NCI-H187 (cell line): Measurements from ENCODE around the gene CACNA1B.
"Not testable (repeated sequence)": the region's sequence is repeated elsewhere in the genome, so short reads cannot be mapped to it uniquely, and the experiment has no call there.

ENCODE experiments used
- DNase-seq, 2 experiments: peaks; one replicate each; lab custom pipeline; 2025; lab: John Stamatoyannopoulos, UW

CACNA1B gene

GRCh38 chr9:138015021-138015829 is 137.6 kb downstream of the CACNA1B start:
- DNase-seq, result no peak

DNA sequence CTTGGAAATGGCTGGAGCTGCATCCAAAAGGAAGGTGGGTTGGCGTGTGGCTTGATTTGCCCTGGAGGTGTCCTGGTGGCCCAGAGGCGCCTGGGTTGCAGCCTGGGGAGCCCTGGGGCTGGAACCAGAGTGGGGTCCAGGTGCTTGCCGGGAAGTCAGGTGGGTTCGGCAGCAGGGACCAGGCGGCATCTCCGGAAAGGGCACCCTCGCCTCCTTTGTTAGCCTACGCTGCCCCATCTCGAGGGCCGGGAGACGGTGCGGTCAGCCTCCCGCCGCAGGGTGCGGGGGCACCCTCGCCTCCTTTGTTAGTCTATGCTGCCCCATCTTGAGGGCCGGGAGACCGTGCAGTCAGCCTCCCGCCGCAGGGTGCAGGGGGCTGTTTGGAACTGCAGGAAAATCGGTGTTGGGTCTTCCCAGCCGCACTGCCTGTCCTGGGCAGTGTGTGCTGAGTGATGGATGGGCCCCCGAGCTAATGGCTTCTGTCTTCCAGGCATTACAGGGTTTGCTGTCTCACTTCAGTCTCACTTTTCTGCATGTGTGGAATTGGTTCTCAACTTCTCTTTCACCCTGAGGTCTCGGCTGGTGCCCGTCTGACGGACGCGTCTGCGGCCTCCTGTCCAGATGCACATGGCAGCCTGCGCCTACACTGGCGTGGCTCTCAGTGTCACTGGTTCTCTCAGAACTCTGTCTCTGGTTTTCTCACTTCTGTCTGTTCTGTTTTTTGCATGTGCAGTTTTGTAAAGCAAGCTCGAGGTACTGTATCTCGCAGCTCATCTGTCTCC is 139.0 kb downstream of the CACNA1B start:
- no peak for DNase-seq

DNA sequence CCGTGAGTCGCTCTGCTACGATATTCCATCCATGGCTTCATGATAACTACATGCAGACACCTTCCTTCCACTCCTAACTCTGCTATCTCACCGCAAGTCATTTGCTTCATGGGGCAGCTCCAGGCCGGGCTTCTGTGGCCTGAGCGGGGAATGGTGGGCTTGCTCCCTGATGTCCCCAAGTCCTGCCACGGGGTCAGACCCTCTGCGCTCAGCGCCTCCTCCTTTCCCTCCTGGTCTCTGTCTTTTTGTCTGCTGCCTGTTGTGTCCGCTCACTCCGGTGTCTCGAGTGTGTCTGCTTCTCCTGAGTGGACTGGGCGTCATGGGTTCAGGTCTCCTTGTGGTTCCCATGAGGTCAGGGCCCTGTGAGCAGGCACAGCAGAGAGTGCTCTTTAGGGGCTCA is 139.6 kb downstream of the CACNA1B start:
- no peak for DNase-seq

DNA sequence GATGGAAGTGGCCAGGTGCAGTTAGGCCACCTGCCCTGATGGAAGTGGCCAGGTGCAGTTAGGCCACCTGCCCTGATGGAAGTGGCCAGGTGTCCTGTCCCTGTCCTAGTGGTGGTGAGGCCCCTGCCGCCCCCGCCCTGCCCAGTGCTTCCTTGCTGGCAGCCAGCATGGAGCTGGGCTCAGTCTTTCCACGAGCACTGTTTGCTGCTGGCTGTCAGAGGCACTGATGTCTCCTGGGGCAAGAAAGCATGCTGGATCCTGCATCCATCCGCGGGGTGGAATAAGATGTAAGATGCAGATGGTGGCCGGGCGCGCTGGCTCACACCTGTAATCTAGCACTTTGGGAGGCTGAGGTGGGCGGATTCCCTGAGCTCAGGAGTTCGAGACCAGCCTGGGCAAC is 141.9 kb downstream of the CACNA1B start:
- DNase-seq, result not testable (repeated sequence)

DNA sequence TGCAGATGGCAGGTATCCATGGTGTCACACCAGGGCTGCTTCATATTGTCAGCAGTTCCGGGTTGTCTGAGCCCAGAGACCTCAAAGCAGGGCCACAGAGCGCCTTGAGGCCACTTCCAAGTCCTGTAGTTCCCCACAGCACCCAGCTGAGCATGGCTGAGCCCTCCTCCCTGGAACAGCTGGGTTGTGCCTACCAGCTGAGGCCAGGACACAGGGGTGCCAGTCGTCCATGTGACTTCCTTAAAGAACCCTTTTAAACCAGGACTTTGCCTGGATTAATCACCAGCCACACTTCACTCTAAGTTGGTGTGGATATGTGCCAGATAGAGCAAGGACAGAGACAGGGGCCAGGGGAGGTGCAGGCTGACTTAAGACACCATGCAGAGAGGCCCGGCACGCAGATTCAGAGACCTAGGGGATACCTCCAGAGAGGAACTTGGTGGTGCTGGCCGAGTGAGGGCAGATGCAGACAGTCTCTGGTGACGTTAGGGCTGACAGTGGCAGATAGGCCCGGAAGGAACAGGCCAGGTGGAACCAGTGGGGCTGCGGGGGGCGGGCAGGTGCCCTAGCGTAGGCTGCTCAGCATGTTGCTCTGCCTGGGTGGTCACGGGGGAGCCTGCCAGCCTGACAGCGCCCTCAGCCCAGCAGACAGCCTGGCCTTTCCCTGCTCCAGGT is 142.7 kb downstream of the CACNA1B start:
- no peak for DNase-seq

DNA sequence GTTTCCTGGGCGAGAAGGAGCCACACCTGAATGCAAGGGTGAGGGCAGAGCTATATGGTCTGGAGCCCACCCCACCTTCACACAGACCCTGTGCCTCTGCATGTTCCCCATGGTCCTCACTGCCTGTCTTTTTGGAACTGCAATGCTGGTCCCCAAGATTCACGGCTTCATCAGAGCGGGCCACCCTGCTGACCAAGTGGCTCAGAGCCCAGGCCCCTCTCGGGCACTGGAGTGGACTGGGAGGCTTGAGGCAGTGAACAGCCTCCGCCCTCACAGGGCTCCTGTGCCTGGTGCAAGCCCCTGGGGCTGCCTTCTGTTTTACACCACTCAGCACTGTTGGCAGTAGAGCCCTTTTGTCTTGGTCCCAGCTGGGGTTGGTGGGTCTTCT is 143.2 kb downstream of the CACNA1B start:
- no peak for DNase-seq

DNA sequence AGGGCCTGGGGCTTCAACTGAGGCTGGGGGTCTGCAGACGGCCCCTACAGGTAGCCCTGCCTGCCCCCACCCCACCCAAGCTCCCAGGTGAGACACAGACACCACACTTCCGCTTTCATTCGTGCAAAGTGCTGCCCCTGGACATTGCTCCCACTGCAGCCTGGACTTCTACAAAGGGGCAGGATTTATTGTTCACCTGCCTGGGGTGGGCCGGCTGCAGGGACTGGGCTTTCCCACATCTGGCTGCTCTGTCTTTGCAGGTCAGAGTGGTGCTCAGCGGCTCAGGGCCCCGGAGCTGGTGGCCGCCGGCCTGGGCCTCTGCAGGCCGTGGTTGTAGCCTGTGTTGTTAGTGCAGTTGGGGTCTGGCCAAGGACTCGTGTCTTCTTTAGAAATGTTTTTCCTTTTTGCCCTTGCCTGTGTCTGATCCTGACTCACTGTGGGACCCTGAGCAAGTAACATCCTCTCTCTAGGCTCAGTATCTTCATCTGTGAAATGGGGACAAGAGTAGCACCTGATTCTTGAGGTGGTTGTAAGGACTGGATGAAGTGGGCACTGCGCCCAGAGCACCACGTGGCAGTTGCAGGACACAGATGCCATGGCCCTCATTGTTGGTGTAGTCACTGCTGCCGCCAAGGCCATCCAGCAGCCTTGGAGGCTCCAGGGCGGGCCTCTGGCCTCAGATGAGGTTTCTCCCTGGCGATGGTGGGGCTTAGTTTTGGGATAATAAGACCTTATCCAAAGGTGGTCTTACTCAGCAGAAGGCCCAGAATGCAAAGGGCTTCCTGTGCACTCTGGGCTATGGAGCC is 143.9 kb downstream of the CACNA1B start:
- no peak for DNase-seq

- no peak for DNase-seq
Observed at GRCh38 chr9:138022121-138022741, 144.6 kb downstream of the CACNA1B start.

DNA sequence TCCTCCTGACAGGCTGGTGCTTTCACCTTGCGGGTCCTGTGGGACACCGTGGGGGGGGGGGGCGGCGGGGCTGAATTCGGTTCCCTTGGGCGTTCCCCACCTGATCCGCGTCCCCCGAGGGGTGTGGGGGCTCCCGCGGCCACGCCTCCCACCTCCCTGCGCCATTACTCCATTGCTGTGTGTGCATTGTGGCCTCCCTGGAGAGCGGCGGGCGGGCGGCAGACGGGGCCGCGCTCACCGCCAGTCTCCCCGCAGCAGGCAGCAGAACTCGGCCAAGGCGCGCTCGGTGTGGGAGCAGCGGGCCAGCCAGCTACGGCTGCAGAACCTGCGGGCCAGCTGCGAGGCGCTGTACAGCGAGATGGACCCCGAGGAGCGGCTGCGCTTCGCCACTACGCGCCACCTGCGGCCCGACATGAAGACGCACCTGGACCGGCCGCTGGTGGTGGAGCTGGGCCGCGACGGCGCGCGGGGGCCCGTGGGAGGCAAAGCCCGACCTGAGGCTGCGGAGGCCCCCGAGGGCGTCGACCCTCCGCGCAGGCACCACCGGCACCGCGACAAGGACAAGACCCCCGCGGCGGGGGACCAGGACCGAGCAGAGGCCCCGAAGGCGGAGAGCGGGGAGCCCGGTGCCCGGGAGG is 145.3 kb downstream of the CACNA1B start:
- no peak for DNase-seq

DNA sequence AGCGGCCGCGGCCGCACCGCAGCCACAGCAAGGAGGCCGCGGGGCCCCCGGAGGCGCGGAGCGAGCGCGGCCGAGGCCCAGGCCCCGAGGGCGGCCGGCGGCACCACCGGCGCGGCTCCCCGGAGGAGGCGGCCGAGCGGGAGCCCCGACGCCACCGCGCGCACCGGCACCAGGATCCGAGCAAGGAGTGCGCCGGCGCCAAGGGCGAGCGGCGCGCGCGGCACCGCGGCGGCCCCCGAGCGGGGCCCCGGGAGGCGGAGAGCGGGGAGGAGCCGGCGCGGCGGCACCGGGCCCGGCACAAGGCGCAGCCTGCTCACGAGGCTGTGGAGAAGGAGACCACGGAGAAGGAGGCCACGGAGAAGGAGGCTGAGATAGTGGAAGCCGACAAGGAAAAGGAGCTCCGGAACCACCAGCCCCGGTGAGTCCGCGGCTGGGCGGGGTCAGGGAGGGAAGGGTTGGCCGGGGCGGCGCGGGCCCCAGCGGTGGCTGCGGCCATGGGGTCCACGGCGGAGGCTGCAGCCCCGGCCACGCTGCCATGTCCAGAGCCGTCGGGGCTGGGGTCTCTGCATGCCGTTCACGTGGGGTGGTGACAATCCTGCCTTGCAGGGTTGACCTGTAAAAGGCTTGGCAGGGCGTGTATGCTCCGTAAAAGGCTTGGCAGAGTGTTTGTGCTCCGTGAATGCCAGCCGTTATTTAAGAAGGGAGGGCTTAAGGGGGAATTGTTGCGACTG is 146.0 kb downstream of the CACNA1B start:
- no peak for DNase-seq

DNA sequence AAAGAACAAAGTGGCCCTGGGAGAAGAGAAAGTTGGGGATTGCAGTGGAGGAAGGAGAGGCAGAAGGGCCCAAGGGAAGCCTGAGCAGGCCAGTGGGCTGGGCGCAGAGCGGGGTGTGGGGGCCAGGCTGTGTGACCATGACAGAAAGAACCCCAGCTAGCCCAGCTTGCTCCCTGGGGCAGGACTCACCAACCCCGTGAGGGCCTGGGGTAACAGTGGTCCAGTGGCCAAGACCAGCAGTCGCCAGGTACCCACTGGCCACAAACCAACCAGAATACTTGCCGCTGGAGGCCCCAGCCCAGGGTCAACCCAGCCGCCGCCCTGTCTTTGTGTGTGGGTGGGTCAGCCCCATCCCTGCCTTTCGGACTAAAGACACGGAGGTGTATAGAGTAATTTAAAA is 146.5 kb downstream of the CACNA1B start:
- no peak for DNase-seq

DNA sequence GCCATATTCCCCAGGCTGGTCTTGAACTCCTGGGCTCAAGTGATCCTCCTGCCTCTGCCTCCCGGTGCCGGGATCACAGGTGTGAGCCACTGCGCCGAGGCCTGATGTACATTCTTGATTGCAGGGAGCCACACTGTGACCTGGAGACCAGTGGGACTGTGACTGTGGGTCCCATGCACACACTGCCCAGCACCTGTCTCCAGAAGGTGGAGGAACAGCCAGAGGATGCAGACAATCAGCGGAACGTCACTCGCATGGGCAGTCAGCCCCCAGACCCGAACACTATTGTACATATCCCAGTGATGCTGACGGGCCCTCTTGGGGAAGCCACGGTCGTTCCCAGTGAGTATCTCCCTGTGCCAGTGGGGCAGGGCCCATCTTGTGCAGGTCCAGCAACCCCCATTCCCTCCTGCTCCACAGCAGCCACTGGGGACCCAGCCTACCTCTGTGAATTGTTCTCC is 147.3 kb downstream of the CACNA1B start:
- DNase-seq, result no peak

- no peak for DNase-seq
Observed at GRCh38 chr9:138025417-138025816, 147.8 kb downstream of the CACNA1B start.

DNA sequence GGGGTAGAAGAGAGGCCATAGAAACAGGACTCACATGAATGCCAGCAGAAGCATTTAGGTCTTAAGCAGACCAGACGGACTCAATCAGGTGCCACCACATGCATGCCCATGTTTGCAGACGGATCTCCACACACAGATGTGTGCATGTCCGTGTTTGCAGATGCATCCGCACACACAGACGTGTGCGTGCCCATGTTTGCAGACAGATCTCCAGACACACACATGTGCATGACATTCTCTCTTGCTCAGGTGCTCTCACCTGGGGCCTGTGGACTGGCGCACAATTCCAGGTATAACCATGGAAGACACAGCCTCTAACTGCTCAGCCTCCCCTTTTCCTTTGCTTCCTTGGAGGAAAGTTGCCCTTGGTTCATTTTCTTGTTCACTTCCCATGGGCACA is 148.3 kb downstream of the CACNA1B start:
- no peak for DNase-seq

DNA sequence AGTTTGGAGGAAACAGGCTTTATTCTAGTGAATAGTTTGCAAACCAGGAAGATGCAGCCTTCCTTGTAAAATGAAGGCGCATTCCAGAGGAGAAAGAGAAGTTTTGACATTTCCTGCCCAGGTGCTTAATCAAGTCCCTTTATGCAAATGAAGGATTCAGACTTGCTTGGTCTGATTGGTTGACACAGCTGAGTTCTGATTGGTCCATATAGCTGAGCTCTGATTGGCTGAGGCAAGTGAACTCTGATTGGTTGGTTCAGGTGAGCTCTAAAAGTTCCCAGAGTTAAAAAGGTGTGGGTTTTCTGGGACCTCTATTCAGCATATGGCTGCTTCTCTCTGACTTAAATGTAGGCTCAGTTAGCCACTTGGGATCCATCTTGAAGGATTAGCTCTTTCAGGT is 151.0 kb downstream of the CACNA1B start:
- no peak for DNase-seq

- no peak for DNase-seq
Observed at GRCh38 chr9:138031186-138031585, 153.6 kb downstream of the CACNA1B start.

DNA sequence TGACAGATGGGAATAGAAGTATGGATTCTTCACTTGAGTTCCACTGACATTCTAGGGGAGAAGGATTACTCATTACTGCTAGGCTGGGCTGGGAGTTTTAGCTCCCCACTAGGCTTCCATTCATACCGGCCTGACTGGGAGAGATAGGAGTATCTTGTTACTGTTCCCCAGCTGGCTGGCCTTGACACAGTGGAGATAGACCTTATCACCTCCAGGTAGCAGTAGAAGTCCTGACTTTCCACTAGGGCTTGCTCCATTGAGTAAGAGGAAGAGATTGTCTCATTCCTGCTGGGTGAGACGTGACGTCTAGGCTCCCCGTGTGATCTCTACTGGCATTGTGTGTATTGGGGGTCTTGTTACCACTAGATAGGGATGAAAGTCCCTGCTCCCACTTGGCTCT is 156.4 kb downstream of the CACNA1B start:
- DNase-seq, result no peak

DNA sequence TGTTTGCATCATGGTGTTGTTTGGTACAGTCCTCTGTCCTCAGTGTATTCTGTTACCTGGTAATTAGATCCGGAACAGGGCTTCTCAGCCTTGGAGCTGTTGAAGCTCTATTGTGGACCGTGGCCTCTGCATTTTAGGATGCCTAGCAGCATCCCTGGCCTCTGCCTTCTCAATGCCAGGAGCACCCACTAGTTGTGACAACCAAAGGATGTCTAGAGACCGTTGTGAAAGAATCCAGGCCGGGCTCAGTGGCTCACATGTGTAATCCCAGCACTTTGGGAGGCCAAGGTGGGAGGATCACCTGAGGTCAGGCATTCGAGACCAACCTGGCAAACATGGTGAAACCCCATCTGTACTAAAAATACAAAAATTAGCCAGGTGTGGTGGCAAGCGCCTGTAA is 159.6 kb downstream of the CACNA1B start:
- no peak for DNase-seq

DNA sequence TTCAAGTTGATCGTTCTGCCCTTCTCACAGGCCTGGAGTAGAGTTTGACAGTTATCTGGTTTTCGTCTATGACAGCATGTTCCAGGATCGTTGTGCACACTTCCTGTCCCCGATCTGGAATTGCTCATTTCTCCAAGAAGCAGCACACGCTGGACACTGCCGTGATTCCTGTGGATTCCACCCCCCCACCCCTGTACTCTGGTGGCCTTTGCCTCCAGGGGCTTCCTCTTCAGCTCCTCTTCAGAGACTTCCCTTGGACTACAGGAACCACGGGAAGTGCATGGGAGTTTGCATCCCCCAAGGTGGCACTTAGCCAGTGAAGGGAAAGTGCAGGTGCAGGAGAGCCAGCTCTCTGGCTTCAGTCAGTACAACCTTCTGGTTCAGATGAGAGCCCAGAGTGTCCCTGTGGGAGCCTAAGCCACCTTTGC is 160.7 kb downstream of the CACNA1B start:
- no peak for DNase-seq
